ENCODE results near the gene TIAM1. TPM values are rescaled to one million over a fixed set of nuclear protein-coding genes. Genes with fewer than 3 reads are reported as not detected.

TIAM1 gene
- total RNA-seq, 2 experiments from 2014 or later = 34.9 to 38.5 TPM

- H3K36me3 Mint-ChIP-seq (ENCODE audit: low read depth) = peaks cover 38% of the 10 kb centered on the region
- ATAC-seq (peak; percentile 94), DNase-seq (peak; percentile 69)
- TF ChIP-seq CTCF (IDR thresholded peaks at IDR 0.05) = no peak
- ChIA-PET CTCF (interaction anchor here (0.8 kb wide), 1 partner anchor 245 kb away, joined by 3 read pairs; no protein-coding TSS in a partner anchor), POLR2A (interaction anchor here (0.7 to 1.6 kb wide), 2 partner anchors 9 to 62 kb away, joined by 3 to 5 read pairs; no protein-coding TSS in a partner anchor)
- H3K9me3 Mint-ChIP-seq = no peaks in the 10 kb centered on the region
- peak overlapping the region; percentile 74 for H3K27ac Mint-ChIP-seq
- no peak overlapping the region for H3K4me3 Mint-ChIP-seq
- H3K27me3 Mint-ChIP-seq = no peaks in the 10 kb centered on the region
- peaks cover 63% of the 10 kb centered on the region for H3K4me1 Mint-ChIP-seq (ENCODE audit: low read depth)
- intact Hi-C loops (cut with micrococcal nuclease) = no loop called here
These were observed 7.9 kb downstream of the TIAM1 start for GRCh38 chr21:31335957-31336738.

DNA sequence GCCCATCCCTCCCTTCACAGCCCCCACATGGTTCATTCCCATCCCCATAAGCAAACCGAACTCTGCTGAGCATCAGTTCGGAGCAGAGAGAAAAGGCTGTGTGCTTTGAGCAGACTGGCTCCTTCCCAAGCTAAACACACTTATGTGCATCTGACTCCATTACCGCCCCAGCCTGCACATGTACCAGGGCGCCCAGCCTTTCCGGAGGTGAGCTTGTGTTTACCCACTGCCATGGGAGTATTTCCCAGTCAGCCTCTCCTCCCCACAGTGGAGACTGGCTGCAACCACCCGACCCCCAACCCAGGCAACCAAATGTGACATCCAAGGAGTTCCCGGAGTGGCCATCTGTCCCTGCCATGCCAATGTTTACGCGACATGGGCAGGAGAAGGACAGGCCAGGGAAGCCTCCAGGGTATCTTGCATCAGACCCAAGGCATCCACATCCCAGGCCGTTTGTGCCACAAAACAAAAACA lies 9.4 kb downstream of the TIAM1 start:
- DNase-seq = no peak
- Mint-ChIP-seq H3K27ac (no peak overlapping the region), H3K9me3 (peaks cover 6% of the 10 kb centered on the region), H3K4me1 (ENCODE audit: low read depth) (peaks cover 48% of the 10 kb centered on the region), H3K27me3 (no peaks in the 10 kb centered on the region), H3K36me3 (ENCODE audit: low read depth) (peaks cover 47% of the 10 kb centered on the region), H3K4me3 (no peak overlapping the region)
- CTCF ChIA-PET = interaction anchor here (0.8 to 1.8 kb wide), 2 partner anchors 8 to 224 kb away, joined by 3 to 5 read pairs; no protein-coding TSS in a partner anchor
- ATAC-seq = no peak
- POLR2A ChIA-PET = interaction anchor here (0.5 to 1.1 kb wide), 3 partner anchors 8 to 288 kb away, joined by 3 read pairs; no protein-coding TSS in a partner anchor
- intact Hi-C loops (cut with micrococcal nuclease) = no loop called here
- no peak for TF ChIP-seq CTCF (IDR thresholded peaks at IDR 0.05)

GRCh38 chr21:31332525-31332924 lies 11.5 kb downstream of the TIAM1 start:
- TF ChIP-seq CTCF (IDR thresholded peaks at IDR 0.05) = no peak
- H3K9me3 Mint-ChIP-seq = peaks cover 7% of the 10 kb centered on the region
- peaks cover 39% of the 10 kb centered on the region for H3K36me3 Mint-ChIP-seq (ENCODE audit: low read depth)
- H3K4me1 Mint-ChIP-seq (ENCODE audit: low read depth) = peaks cover 47% of the 10 kb centered on the region
- intact Hi-C loops (cut with micrococcal nuclease) = no loop called here
- no peaks in the 10 kb centered on the region for H3K27me3 Mint-ChIP-seq
- no peak overlapping the region for H3K4me3 Mint-ChIP-seq
- ChIA-PET POLR2A (interaction anchor here (0.6 kb wide), 2 partner anchors 134 to 153 kb away, joined by 3 to 4 read pairs; no protein-coding TSS in a partner anchor), CTCF (interaction anchor here (0.7 to 1.9 kb wide), 2 partner anchors 11 to 16 kb away, joined by 3 to 5 read pairs; no protein-coding TSS in a partner anchor)
- peak; percentile 28 for ATAC-seq
- no peak for DNase-seq
- H3K27ac Mint-ChIP-seq = peak overlapping the region; percentile 22

- H3K27ac Mint-ChIP-seq = no peak overlapping the region
- H3K4me1 Mint-ChIP-seq (ENCODE audit: low read depth) = peaks cover 47% of the 10 kb centered on the region
- TF ChIP-seq CTCF (IDR thresholded peaks at IDR 0.05) = no peak
- no peaks in the 10 kb centered on the region for H3K27me3 Mint-ChIP-seq
- peaks cover 36% of the 10 kb centered on the region for H3K36me3 Mint-ChIP-seq (ENCODE audit: low read depth)
- H3K4me3 Mint-ChIP-seq = no peak overlapping the region
- ChIA-PET CTCF (interaction anchor here (1.9 kb wide), 1 partner anchor 12 kb away, joined by 5 read pairs; no protein-coding TSS in a partner anchor), POLR2A (no interaction called here)
- ATAC-seq = no peak
- H3K9me3 Mint-ChIP-seq = peaks cover 7% of the 10 kb centered on the region
- intact Hi-C loops (cut with micrococcal nuclease) = no loop called here
- no peak for DNase-seq
These were observed 12.8 kb downstream of the TIAM1 start for GRCh38 chr21:31331231-31331630.

GRCh38 chr21:31330144-31330483 lies 13.9 kb downstream of the TIAM1 start:
- Mint-ChIP-seq H3K4me3 (no peak overlapping the region), H3K4me1 (ENCODE audit: low read depth) (peaks cover 46% of the 10 kb centered on the region), H3K27me3 (no peaks in the 10 kb centered on the region), H3K36me3 (ENCODE audit: low read depth) (peaks cover 36% of the 10 kb centered on the region), H3K9me3 (peaks cover 7% of the 10 kb centered on the region), H3K27ac (no peak overlapping the region)
- intact Hi-C loops (cut with micrococcal nuclease) = no loop called here
- ChIA-PET POLR2A (interaction anchor here (1.0 kb wide), 1 partner anchor 13 kb away, joined by 3 read pairs; no protein-coding TSS in a partner anchor), CTCF (no interaction called here)
- ATAC-seq (no peak), DNase-seq (no peak)
- TF ChIP-seq CTCF (IDR thresholded peaks at IDR 0.05) = no peak
